Upper lobe of left lung (tissue), 6 donors: Measurements from ENCODE around the gene ATF5. TPM values are rescaled to one million over a fixed set of nuclear protein-coding genes. Genes with fewer than 3 reads are reported as not detected.

ENCODE experiments used
- ATAC-seq, 2 donors: fragments of 200-7000 bp; cut with Tn5 transposase; one replicate each; pipeline ENCODE4 v1.9.1; 2022; ENCODE audit warnings: mild to moderate bottlenecking in 2 of 2, moderate library complexity in 2 of 2; ENCODE audit not compliant: low FRiP score in 2 of 2
- DNase-seq, 2 donors: peaks; one replicate each; pipeline ENCODE4 v3.0.0-alpha.2; 2019 to 2020
- H3K27ac ChIP-seq, 4 donors: fragments of 200-600 bp; sonication (generic); one replicate each; pipeline ENCODE4 v1.5.1; 2016 to 2019
- H3K27me3 ChIP-seq, 4 donors: fragments of 200-600 bp; sonication (generic); one replicate each; pipeline ENCODE4 v1.5.1; 2017 to 2019
- H3K36me3 ChIP-seq, 4 donors: fragments of 200-600 bp; sonication (generic); one replicate each; pipeline ENCODE4 v1.5.1; 2016 to 2019
- H3K4me1 ChIP-seq, 4 donors: fragments of 200-600 bp; sonication (generic); one replicate each; pipeline ENCODE4 v1.5.1; 2018 to 2019
- H3K4me3 ChIP-seq, 4 donors: fragments of 200-600 bp; sonication (generic); one replicate each; pipeline ENCODE4 v1.5.1; 2017 to 2019; ENCODE audit warnings: mild to moderate bottlenecking in 2 of 4, moderate library complexity in 1 of 4
- H3K9me3 ChIP-seq, 4 donors: fragments of 200-600 bp; sonication (generic); one replicate each; pipeline ENCODE4 v1.5.1; 2018 to 2019
- CTCF ChIP-seq, 6 experiments: fragments of 450-650 bp in 4 of 6; fragments of 200-600 bp in 2 of 6; sonication (generic) in 2 of 6; IDR thresholded peaks; one replicate each; pipeline ENCODE4 v1.5.1; 2016 to 2019; ENCODE audit warnings: antibody characterized with exemption in 6 of 6
- EP300 ChIP-seq, 4 donors: sonication (generic); formaldehyde crosslinking; IDR thresholded peaks; one replicate each; pipeline ENCODE4 v1.5.1; 2017; ENCODE audit warnings: antibody characterized with exemption in 4 of 4, control low read depth in 2 of 4
- POLR2A ChIP-seq, 4 donors: fragments of 450-650 bp; IDR thresholded peaks; one replicate each; pipeline ENCODE4 v1.5.1; 2016 to 2017; ENCODE audit warnings: antibody characterized with exemption in 4 of 4, mild to moderate bottlenecking in 2 of 4
- POLR2AphosphoS5 ChIP-seq, 2 donors: sonication (generic); formaldehyde crosslinking; IDR thresholded peaks; one replicate each; pipeline ENCODE4 v1.5.1; 2017; ENCODE audit warnings: antibody characterized with exemption in 2 of 2
- WGBS, 2 donors: methylation state at CpG; one replicate each; pipeline ENCODE4 v1.1.5; 2017 to 2018; 5-methylcytosine and 5-hydroxymethylcytosine counted together
- total RNA-seq, 6 donors: library from RNA; depleted of rRNA in 4 of 6; stranded (reverse); fragments of >200 nt in 4 of 6; gene quantifications; one replicate each; pipeline versions ENCODE4 v1.1.0 to v1.2.1, GENCODE V29; 2016 to 2021
- donor health status: DM: no; HTN: no; CAD: no; lungs with moderate emphysema.
- donor health status: DM: no; HTN: yes; CAD: no; lungs with severe emphysema.

Gene ATF5
- total RNA-seq, 6 donors from 2014 or later: 10.0 to 25.8 (median 15.3) TPM

GRCh38 chr19:49950590-49950948, 21.6 kb downstream of the ATF5 start:
- 85 to 88% methylated on average over 5 of the region's 5 CpGs for WGBS, 2 donors
- no peaks in the 10 kb centered on the region for H3K27me3 ChIP-seq

GRCh38 chr19:49950956-49951526, 22.0 kb downstream of the ATF5 start:
- ATAC-seq: no peak
- DNase-seq: no peak
- WGBS, 2 donors: 75 to 83% methylated on average over 9 to 13 of the region's 13 CpGs
- Histone ChIP-seq H3K4me3 (no peak overlapping the region), H3K27ac (no peak overlapping the region), H3K27me3 (no peaks in the 10 kb centered on the region), H3K4me1 (peaks cover 16 to 28% (median 21%) of the 10 kb centered on the region in 4 donors), H3K36me3 (no peaks in the 10 kb centered on the region), H3K9me3 (no peaks in the 10 kb centered on the region)
- TF ChIP-seq POLR2AphosphoS5 (IDR thresholded peaks at IDR 0.05): no peak
- no peak for TF ChIP-seq EP300 (IDR thresholded peaks at IDR 0.05)
- no peak for TF ChIP-seq POLR2A (IDR thresholded peaks at IDR 0.05)
- TF ChIP-seq CTCF (IDR thresholded peaks at IDR 0.05): no peak

More at GRCh38 chr19:49950590-49950948, 21.6 kb downstream of the ATF5 start:
- Histone ChIP-seq H3K9me3 (no peaks in the 10 kb centered on the region), H3K4me1 (peaks cover 16 to 24% (median 19%) of the 10 kb centered on the region in 4 donors), H3K4me3 (no peak overlapping the region), H3K36me3 (no peaks in the 10 kb centered on the region), H3K27ac (no peak overlapping the region)
- TF ChIP-seq EP300 (IDR thresholded peaks at IDR 0.05) (no peak), POLR2A (IDR thresholded peaks at IDR 0.05) (no peak), POLR2AphosphoS5 (IDR thresholded peaks at IDR 0.05) (no peak)
- ATAC-seq (no peak), DNase-seq (no peak)

- WGBS, 2 donors: 75 to 81% methylated on average over 8 to 9 of the region's 9 CpGs
- no peaks in the 10 kb centered on the region for H3K9me3 ChIP-seq
- no peak overlapping the region for H3K27ac ChIP-seq
- ATAC-seq: no peak
- no peaks in the 10 kb centered on the region for H3K36me3 ChIP-seq
- no peak overlapping the region for H3K4me3 ChIP-seq
- DNase-seq: no peak
- TF ChIP-seq CTCF (IDR thresholded peaks at IDR 0.05) (no peak), POLR2AphosphoS5 (IDR thresholded peaks at IDR 0.05) (no peak), EP300 (IDR thresholded peaks at IDR 0.05) (no peak), POLR2A (IDR thresholded peaks at IDR 0.05) (no peak)
- H3K4me1 ChIP-seq: peaks cover 16 to 28% (median 21%) of the 10 kb centered on the region in 4 donors
- peaks cover 0 to 2% (median 0%) of the 10 kb centered on the region in 4 donors for H3K27me3 ChIP-seq
Observed at GRCh38 chr19:49951806-49952478, 22.9 kb downstream of the ATF5 start.

GRCh38 chr19:49952479-49952836, 23.5 kb downstream of the ATF5 start:
- Histone ChIP-seq H3K4me1 (peaks cover 16 to 28% (median 21%) of the 10 kb centered on the region in 4 donors), H3K27me3 (peaks cover 0 to 2% (median 0%) of the 10 kb centered on the region in 4 donors), H3K4me3 (no peak overlapping the region), H3K27ac (no peak overlapping the region), H3K36me3 (no peaks in the 10 kb centered on the region), H3K9me3 (no peaks in the 10 kb centered on the region)
- ATAC-seq (no peak), DNase-seq (no peak)
- TF ChIP-seq POLR2A (IDR thresholded peaks at IDR 0.05) (no peak), CTCF (IDR thresholded peaks at IDR 0.05) (no peak), EP300 (IDR thresholded peaks at IDR 0.05) (no peak), POLR2AphosphoS5 (IDR thresholded peaks at IDR 0.05) (no peak)

- Histone ChIP-seq H3K4me1 (peaks cover 16 to 28% (median 21%) of the 10 kb centered on the region in 4 donors), H3K4me3 (no peak overlapping the region), H3K27me3 (peaks cover 0 to 2% (median 0%) of the 10 kb centered on the region in 4 donors), H3K36me3 (no peaks in the 10 kb centered on the region), H3K27ac (no peak overlapping the region), H3K9me3 (no peaks in the 10 kb centered on the region)
- TF ChIP-seq CTCF (IDR thresholded peaks at IDR 0.05) (no peak), EP300 (IDR thresholded peaks at IDR 0.05) (no peak), POLR2AphosphoS5 (IDR thresholded peaks at IDR 0.05) (no peak), POLR2A (IDR thresholded peaks at IDR 0.05) (no peak)
- no peak for DNase-seq
- WGBS, 2 donors: 75% methylated on average over 11 to 13 of the region's 13 CpGs
- ATAC-seq: no peak
Observed at GRCh38 chr19:49952906-49953305, 23.9 kb downstream of the ATF5 start.
